Esophagus (tissue), 2 donors: Measurements from ENCODE around the gene SLC51B. TPM values are rescaled to one million over a fixed set of nuclear protein-coding genes. Genes with fewer than 3 reads are reported as not detected.
A peak's percentile ranks its signal among the peaks of the same experiment; 100 is the strongest.
"Not testable (repeated sequence)": the region's sequence is repeated elsewhere in the genome, so short reads cannot be mapped to it uniquely, and the experiment has no call there.

ENCODE experiments used
- H3K27ac ChIP-seq, 2 donors: one replicate each; pipeline ENCODE4 v1.5.1; 2013; ENCODE audit warnings: low read depth in 2 of 2, mild to moderate bottlenecking in 2 of 2, inconsistent platforms in 1 of 2, low read length in 1 of 2, moderate library complexity in 1 of 2
- H3K27me3 ChIP-seq, 2 donors: one replicate each; pipeline ENCODE4 v1.6.1; 2013; ENCODE audit warnings: low read length in 2 of 2, control low read depth in 1 of 2, mild to moderate bottlenecking in 1 of 2; ENCODE audit not compliant: insufficient read depth in 2 of 2, control insufficient read depth in 1 of 2
- H3K36me3 ChIP-seq, 2 donors: one replicate each; pipeline ENCODE4 v1.6.1; 2013; ENCODE audit warnings: low read length in 1 of 2; ENCODE audit not compliant: control insufficient read depth in 2 of 2, insufficient read depth in 2 of 2
- H3K4me1 ChIP-seq, 2 donors: one replicate each; pipeline ENCODE4 v1.6.1; 2013; ENCODE audit warnings: low read length in 1 of 2; ENCODE audit not compliant: control insufficient read depth in 2 of 2, insufficient read depth in 2 of 2
- H3K4me3 ChIP-seq, 2 donors: one replicate each; pipeline ENCODE4 v1.5.1; 2013; ENCODE audit warnings: low read length in 2 of 2, mild to moderate bottlenecking in 2 of 2, low read depth in 1 of 2, moderate library complexity in 1 of 2
- H3K9me3 ChIP-seq, 2 donors: one replicate each; pipeline ENCODE4 v1.6.1; 2013; ENCODE audit warnings: mild to moderate bottlenecking in 2 of 2, low read depth in 1 of 2, low read length in 1 of 2, moderate library complexity in 1 of 2; ENCODE audit not compliant: control insufficient read depth in 2 of 2, insufficient read depth in 1 of 2
- WGBS, 2 donors: extraction: QIAGEN DNeasy Blood & Tissue Kit; methylation state at CpG; one replicate each; pipeline ENCODE4 v1.1.7; 2013; 5-methylcytosine and 5-hydroxymethylcytosine counted together
- polyA plus RNA-seq, 2 donors: library from polyadenylated mRNA; stranded (reverse); fragments of 200-250 nt; gene quantifications; one replicate each; pipeline ENCODE4 v1.2.3, GENCODE V29; 2013
- donor health status: healthy with polysubstance abuse.
- donor health status: Bipolar disorder and iron deficiency.

The SLC51B gene
- polyA plus RNA-seq, 2 donors, result 0.08 to 0.12 TPM

- WGBS, 2 donors, result 73 to 74% methylated on average over 5 of the region's 5 CpGs
- Histone ChIP-seq H3K4me3 (no peak overlapping the region), H3K4me1 (peaks cover 5 to 17% of the 10 kb centered on the region in 2 donors), H3K27ac (peak overlapping the region; percentile 36 to 43), H3K27me3 (no peaks in the 10 kb centered on the region), H3K36me3 (no peaks in the 10 kb centered on the region), H3K9me3 (no peaks in the 10 kb centered on the region)
These were observed 24.8 kb downstream of the SLC51B start for GRCh38 chr15:65069779-65070546.

- Histone ChIP-seq H3K36me3 (no peaks in the 10 kb centered on the region), H3K27ac (peak overlapping the region; percentile 4 to 47), H3K4me3 (no peak overlapping the region), H3K4me1 (peaks cover 5 to 17% of the 10 kb centered on the region in 2 donors), H3K27me3 (no peaks in the 10 kb centered on the region), H3K9me3 (no peaks in the 10 kb centered on the region)
- 42 to 46% methylated on average over 5 of the region's 5 CpGs for WGBS, 2 donors
These were observed 26.2 kb downstream of the SLC51B start for GRCh38 chr15:65071381-65071811.

GRCh38 chr15:65072027-65072426 is 26.8 kb downstream of the SLC51B start:
- H3K4me3 ChIP-seq, result no peak overlapping the region
- no peaks in the 10 kb centered on the region for H3K9me3 ChIP-seq
- H3K36me3 ChIP-seq, result no peaks in the 10 kb centered on the region
- H3K27me3 ChIP-seq, result no peaks in the 10 kb centered on the region
- peaks cover 5 to 17% of the 10 kb centered on the region in 2 donors for H3K4me1 ChIP-seq
- 69 to 74% methylated on average over 1 of the region's 1 CpG for WGBS, 2 donors
- peak overlapping the region; percentile 4 to 26 for H3K27ac ChIP-seq

GRCh38 chr15:65072617-65073016 is 27.4 kb downstream of the SLC51B start:
- Histone ChIP-seq H3K4me1 (peaks cover 4 to 15% of the 10 kb centered on the region in 2 donors), H3K27me3 (no peaks in the 10 kb centered on the region), H3K27ac (no peak overlapping the region), H3K9me3 (peaks cover 0 to 4% of the 10 kb centered on the region in 2 donors), H3K4me3 (no peak overlapping the region), H3K36me3 (no peaks in the 10 kb centered on the region)
- 92 to 93% methylated on average over 3 of the region's 3 CpGs for WGBS, 2 donors

GRCh38 chr15:65074946-65075345 is 29.8 kb downstream of the SLC51B start:
- H3K4me1 ChIP-seq, result peaks cover 2 to 15% of the 10 kb centered on the region in 2 donors
- not testable (repeated sequence) for H3K27me3 ChIP-seq, H3K27ac ChIP-seq, H3K36me3 ChIP-seq, H3K9me3 ChIP-seq, H3K4me3 ChIP-seq
- WGBS, 2 donors, result 91 to 93% methylated on average over 13 to 20 of the region's 22 CpGs

GRCh38 chr15:65075607-65076395 is 30.6 kb downstream of the SLC51B start:
- not testable (repeated sequence) for H3K27ac ChIP-seq, H3K9me3 ChIP-seq, H3K4me3 ChIP-seq, H3K36me3 ChIP-seq, H3K27me3 ChIP-seq
- H3K4me1 ChIP-seq, result peaks cover 2 to 15% of the 10 kb centered on the region in 2 donors
- WGBS, 2 donors, result 82 to 84% methylated on average over 12 of the region's 12 CpGs

- H3K36me3 ChIP-seq, result no peaks in the 10 kb centered on the region
- WGBS, 2 donors, result 73 to 75% methylated on average over 73 of the region's 73 CpGs
- H3K27me3 ChIP-seq, result no peaks in the 10 kb centered on the region
- H3K9me3 ChIP-seq, result peaks cover 0 to 5% of the 10 kb centered on the region in 2 donors
- no peak within 1 kb of the TSS for H3K27ac ChIP-seq
- H3K4me1 ChIP-seq, result peaks cover 0 to 9% of the 10 kb centered on the region in 2 donors
- no peak within 1 kb of the TSS for H3K4me3 ChIP-seq
These were observed 31.5 kb downstream of the SLC51B start, which contains the start of gene KBTBD13 for GRCh38 chr15:65076486-65077290. KBTBD13 (plus strand) TSS chr15:65076746; CDS start chr15:65076816, 70 bp downstream.

GRCh38 chr15:65077291-65077980 is 32.2 kb downstream of the SLC51B start:
- no peak overlapping the region for H3K27ac ChIP-seq
- H3K36me3 ChIP-seq, result no peaks in the 10 kb centered on the region
- 60 to 68% methylated on average over 83 to 85 of the region's 85 CpGs for WGBS, 2 donors
- no peak overlapping the region for H3K4me3 ChIP-seq
- peaks cover 0 to 5% of the 10 kb centered on the region in 2 donors for H3K9me3 ChIP-seq
- H3K27me3 ChIP-seq, result no peaks in the 10 kb centered on the region
- peaks cover under 1 to 6% of the 10 kb centered on the region in 2 donors for H3K4me1 ChIP-seq

- 15 to 20% methylated on average over 24 of the region's 24 CpGs for WGBS, 2 donors
- H3K9me3 ChIP-seq, result peaks cover 0 to 5% of the 10 kb centered on the region in 2 donors
- peak overlapping the region in 1 of 2 donors; percentile 11 for H3K27ac ChIP-seq
- H3K4me1 ChIP-seq, result peaks cover 2 to 8% of the 10 kb centered on the region in 2 donors
- no peak overlapping the region for H3K4me3 ChIP-seq
- H3K27me3 ChIP-seq, result no peaks in the 10 kb centered on the region
- no peaks in the 10 kb centered on the region for H3K36me3 ChIP-seq
These were observed 32.8 kb downstream of the SLC51B start for GRCh38 chr15:65077981-65078352.
